Measurements from ENCODE around the gene ATF4.

ATF4 gene

DNA sequence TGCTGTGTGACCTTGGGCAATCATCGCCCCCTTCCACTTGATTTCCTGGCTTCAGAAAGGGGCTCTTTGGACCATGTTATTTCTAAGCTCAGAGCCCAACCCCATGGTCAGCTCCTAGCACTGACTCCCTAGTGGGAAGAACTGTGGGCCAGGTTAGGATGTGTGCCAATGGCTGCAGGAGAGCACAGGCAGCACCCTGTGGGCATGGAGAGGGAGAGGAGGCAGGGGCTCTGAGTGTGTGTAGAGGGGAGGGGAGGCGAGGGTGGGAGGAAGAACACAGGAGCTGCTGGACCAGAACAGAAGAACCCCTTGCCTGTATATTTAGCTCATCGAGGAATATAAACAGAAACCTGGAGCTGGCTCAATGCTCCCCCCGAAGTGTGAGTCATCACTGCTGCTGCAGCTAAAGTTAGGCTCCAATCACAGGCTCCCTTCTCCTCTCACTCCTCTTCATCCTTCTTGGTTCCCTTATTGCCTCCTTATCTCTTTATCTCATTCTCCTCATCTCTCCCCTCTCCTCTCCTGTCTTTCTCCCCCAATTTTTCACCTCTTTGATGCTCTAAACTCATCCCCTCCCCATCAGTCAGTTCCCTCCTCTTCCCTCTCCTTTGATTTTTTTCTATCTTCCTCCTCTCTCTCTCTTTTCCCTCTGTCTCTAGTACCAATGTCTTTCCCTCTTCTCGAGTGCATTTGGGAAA lies 26.7 kb downstream of the ATF4 start:
- Histone ChIP-seq H3K27ac (replicated peaks) (no peak overlapping the region), H3K4me3 (replicated peaks; ENCODE audit: insufficient read depth, low read length) (no peak overlapping the region), H3K27me3 (ENCODE audit: insufficient read depth, poor library complexity, severe bottlenecking) (peaks cover 6% of the 10 kb centered on the region)
- no peak for DNase-seq (ENCODE audit: low read depth in 1 of 2, low spot score in 1 of 2)
- TF ChIP-seq, protein P1, sequence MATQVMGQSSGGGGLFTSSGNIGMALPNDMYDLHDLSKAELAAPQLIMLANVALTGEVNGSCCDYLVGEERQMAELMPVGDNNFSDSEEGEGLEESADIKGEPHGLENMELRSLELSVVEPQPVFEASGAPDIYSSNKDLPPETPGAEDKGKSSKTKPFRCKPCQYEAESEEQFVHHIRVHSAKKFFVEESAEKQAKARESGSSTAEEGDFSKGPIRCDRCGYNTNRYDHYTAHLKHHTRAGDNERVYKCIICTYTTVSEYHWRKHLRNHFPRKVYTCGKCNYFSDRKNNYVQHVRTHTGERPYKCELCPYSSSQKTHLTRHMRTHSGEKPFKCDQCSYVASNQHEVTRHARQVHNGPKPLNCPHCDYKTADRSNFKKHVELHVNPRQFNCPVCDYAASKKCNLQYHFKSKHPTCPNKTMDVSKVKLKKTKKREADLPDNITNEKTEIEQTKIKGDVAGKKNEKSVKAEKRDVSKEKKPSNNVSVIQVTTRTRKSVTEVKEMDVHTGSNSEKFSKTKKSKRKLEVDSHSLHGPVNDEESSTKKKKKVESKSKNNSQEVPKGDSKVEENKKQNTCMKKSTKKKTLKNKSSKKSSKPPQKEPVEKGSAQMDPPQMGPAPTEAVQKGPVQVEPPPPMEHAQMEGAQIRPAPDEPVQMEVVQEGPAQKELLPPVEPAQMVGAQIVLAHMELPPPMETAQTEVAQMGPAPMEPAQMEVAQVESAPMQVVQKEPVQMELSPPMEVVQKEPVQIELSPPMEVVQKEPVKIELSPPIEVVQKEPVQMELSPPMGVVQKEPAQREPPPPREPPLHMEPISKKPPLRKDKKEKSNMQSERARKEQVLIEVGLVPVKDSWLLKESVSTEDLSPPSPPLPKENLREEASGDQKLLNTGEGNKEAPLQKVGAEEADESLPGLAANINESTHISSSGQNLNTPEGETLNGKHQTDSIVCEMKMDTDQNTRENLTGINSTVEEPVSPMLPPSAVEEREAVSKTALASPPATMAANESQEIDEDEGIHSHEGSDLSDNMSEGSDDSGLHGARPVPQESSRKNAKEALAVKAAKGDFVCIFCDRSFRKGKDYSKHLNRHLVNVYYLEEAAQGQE (IDR thresholded peaks at IDR 0.05; ENCODE audit: insufficient replicate concordance, low read depth): no peak
- no peak for TF ChIP-seq POLR2AphosphoS5 (IDR thresholded peaks at IDR 0.05; ENCODE audit: low read depth)
- TF ChIP-seq GABPA (IDR thresholded peaks at IDR 0.05; ENCODE audit: low read depth): no peak
- TF ChIP-seq, protein P2, sequence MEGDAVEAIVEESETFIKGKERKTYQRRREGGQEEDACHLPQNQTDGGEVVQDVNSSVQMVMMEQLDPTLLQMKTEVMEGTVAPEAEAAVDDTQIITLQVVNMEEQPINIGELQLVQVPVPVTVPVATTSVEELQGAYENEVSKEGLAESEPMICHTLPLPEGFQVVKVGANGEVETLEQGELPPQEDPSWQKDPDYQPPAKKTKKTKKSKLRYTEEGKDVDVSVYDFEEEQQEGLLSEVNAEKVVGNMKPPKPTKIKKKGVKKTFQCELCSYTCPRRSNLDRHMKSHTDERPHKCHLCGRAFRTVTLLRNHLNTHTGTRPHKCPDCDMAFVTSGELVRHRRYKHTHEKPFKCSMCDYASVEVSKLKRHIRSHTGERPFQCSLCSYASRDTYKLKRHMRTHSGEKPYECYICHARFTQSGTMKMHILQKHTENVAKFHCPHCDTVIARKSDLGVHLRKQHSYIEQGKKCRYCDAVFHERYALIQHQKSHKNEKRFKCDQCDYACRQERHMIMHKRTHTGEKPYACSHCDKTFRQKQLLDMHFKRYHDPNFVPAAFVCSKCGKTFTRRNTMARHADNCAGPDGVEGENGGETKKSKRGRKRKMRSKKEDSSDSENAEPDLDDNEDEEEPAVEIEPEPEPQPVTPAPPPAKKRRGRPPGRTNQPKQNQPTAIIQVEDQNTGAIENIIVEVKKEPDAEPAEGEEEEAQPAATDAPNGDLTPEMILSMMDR (IDR thresholded peaks at IDR 0.05; ENCODE audit: insufficient read depth, low read length): no peak
- no peak for TF ChIP-seq SPI1 (IDR thresholded peaks at IDR 0.05; ENCODE audit: borderline replicate concordance, low read depth)

DNA sequence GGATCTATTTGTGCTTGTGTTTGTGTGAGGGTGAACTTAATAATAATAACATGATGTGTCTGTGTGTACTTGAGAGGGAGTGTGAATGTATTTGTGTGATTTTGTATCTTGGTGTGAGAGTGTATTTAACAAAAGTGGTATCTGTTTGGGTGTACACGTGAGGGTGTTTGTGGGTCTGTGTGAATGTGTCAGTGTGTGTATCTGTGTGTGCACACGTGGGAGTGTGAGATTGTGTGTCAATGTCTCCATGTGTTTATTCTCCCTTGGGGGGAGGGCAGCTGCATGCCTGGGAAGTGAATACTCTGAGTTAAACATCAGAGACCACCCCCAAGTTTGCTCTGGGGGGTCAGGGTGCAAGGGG lies 27.2 kb downstream of the ATF4 start:
- no peak overlapping the region for H3K4me3 ChIP-seq (replicated peaks; ENCODE audit: insufficient read depth, low read length)
- TF ChIP-seq, protein P1 (IDR thresholded peaks at IDR 0.05; ENCODE audit: insufficient replicate concordance, low read depth): no peak
- TF ChIP-seq SPI1 (IDR thresholded peaks at IDR 0.05; ENCODE audit: borderline replicate concordance, low read depth): no peak
- DNase-seq (ENCODE audit: low read depth in 1 of 2, low spot score in 1 of 2): no peak
- peaks cover 9% of the 10 kb centered on the region for H3K27me3 ChIP-seq (ENCODE audit: insufficient read depth, poor library complexity, severe bottlenecking)
- no peak overlapping the region for H3K27ac ChIP-seq (replicated peaks)

DNA sequence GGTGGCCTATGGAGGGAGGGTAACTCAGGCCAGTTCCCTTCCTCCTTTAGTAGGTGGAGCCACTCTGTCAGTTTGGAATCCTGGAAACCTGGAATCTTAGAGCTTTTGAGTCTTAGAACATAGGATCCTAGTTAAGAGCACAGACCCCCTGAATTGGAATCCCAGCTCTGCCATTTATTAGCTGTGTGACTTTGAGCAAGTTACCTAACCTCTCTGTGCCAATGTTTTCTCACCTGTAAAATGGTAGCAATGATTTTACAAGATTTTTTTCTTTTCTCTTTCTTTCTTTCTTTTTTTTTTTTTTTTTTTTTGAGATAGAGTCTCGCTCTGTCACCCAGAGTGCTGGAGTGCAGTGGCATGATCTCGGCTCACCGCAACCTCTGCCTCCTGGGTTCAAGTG lies 33.1 kb downstream of the ATF4 start:
- DNase-seq (ENCODE audit: low read depth in 1 of 2, low spot score in 1 of 2): no peak
- Histone ChIP-seq H3K4me3 (replicated peaks; ENCODE audit: insufficient read depth, low read length) (no peak overlapping the region), H3K27me3 (ENCODE audit: insufficient read depth, poor library complexity, severe bottlenecking) (peaks cover 23% of the 10 kb centered on the region), H3K27ac (replicated peaks) (no peak overlapping the region)
- no peak for TF ChIP-seq GABPA (IDR thresholded peaks at IDR 0.05; ENCODE audit: low read depth)
- TF ChIP-seq, protein P1 (IDR thresholded peaks at IDR 0.05; ENCODE audit: insufficient replicate concordance, low read depth): no peak
- TF ChIP-seq, protein P2 (IDR thresholded peaks at IDR 0.05; ENCODE audit: insufficient read depth, low read length): no peak
- no peak for TF ChIP-seq POLR2AphosphoS5 (IDR thresholded peaks at IDR 0.05; ENCODE audit: low read depth)
- no peak for TF ChIP-seq SPI1 (IDR thresholded peaks at IDR 0.05; ENCODE audit: borderline replicate concordance, low read depth)
